IMR-90 (cell line): Measurements from ENCODE around the gene OR13J1. TPM values are rescaled to one million over a fixed set of nuclear protein-coding genes. Genes with fewer than 3 reads are reported as not detected.

Experiments
- ATAC-seq: fragments of 200-7000 bp; cut with Tn5 transposase; 2 replicates; pipeline ENCODE4 v1.9.1; 2020; ENCODE audit warnings: low read depth, mild to moderate bottlenecking, moderate library complexity
- BruUV-seq: library from RNA; stranded (reverse); fragments of 400-500 nt; replicated peaks from 2 replicates; lab custom pipeline; 2021; lab: Mats Ljungman, UMichigan
- CTCF ChIA-PET: fragments of 300-600 bp; formaldehyde crosslinking; extraction: SDS; loops from one replicate; lab custom pipeline; 2021; ENCODE audit warnings: antibody characterized with exemption; lab: Yijun Ruan, JAX
- POLR2A ChIA-PET: fragments of 300-600 bp; sonication (Branson Sonifier 250); formaldehyde crosslinking; loops from one replicate; lab custom pipeline; 2022; ENCODE audit warnings: antibody characterized with exemption; ENCODE audit not compliant: unreplicated experiment; lab: Charles Lee
- DNase-seq: peaks from one replicate; pipeline ENCODE4 v3.0.0; 2013
- H2AFZ ChIP-seq: replicated peaks from 2 replicates; pipeline ENCODE3; 2013; ENCODE audit warnings: low read length, mild to moderate bottlenecking; ENCODE audit not compliant: poor library complexity
- H2AK5ac ChIP-seq: 2 replicates; pipeline ENCODE4 v1.6.1; 2013; ENCODE audit warnings: low read depth, low read length, inconsistent platforms
- H2AK9ac ChIP-seq: replicated peaks from 2 replicates; pipeline ENCODE3; 2013; ENCODE audit warnings: mild to moderate bottlenecking, low read depth, low read length, moderate library complexity; ENCODE audit not compliant: poor library complexity
- H2BK120ac ChIP-seq: 2 replicates; pipeline ENCODE4 v1.6.1; 2013; ENCODE audit warnings: low read depth, low read length, inconsistent platforms
- H2BK15ac ChIP-seq: 3 replicates; pipeline ENCODE4 v1.6.1; 2013; ENCODE audit warnings: low read depth, low read length, inconsistent platforms
- H2BK20ac ChIP-seq: 2 replicates; pipeline ENCODE4 v1.6.1; 2013; ENCODE audit warnings: low read depth, mild to moderate bottlenecking, inconsistent platforms, low read length, moderate library complexity
- H2BK5ac ChIP-seq: 2 replicates; pipeline ENCODE4 v1.6.1; 2013; ENCODE audit warnings: mild to moderate bottlenecking, low read depth, low read length, inconsistent platforms; ENCODE audit not compliant: poor library complexity, severe bottlenecking
- H3K14ac ChIP-seq: replicated peaks from 2 replicates; pipeline ENCODE4 v1.6.1; 2013; ENCODE audit warnings: low read depth, low read length, inconsistent platforms
- H3K18ac ChIP-seq: 2 replicates; pipeline ENCODE4 v1.6.1; 2013; ENCODE audit warnings: low read depth, low read length, control low read depth
- H3K23ac ChIP-seq: 2 replicates; pipeline ENCODE4 v1.6.1; 2013; ENCODE audit warnings: low read depth, low read length, inconsistent platforms
- H3K27ac ChIP-seq: 2 replicates; pipeline ENCODE4 v1.5.1; 2013; ENCODE audit warnings: mild to moderate bottlenecking, control low read depth, low read length; ENCODE audit not compliant: insufficient read depth
- H3K27me3 ChIP-seq: 2 replicates; pipeline ENCODE4 v1.6.1; 2013; ENCODE audit warnings: low read length; ENCODE audit not compliant: control insufficient read depth, insufficient read depth
- H3K36me3 ChIP-seq: 2 replicates; pipeline ENCODE4 v1.6.1; 2013; ENCODE audit warnings: low read length, mixed read lengths; ENCODE audit not compliant: control insufficient read depth, insufficient read depth
- H3K4ac ChIP-seq: 2 replicates; pipeline ENCODE4 v1.6.1; 2013; ENCODE audit warnings: low read depth, low read length, inconsistent platforms
- H3K4me1 ChIP-seq: 2 replicates; pipeline ENCODE4 v1.6.1; 2013; ENCODE audit warnings: low read length, mixed read lengths; ENCODE audit not compliant: control insufficient read depth, insufficient read depth
- H3K4me2 ChIP-seq: 2 replicates; pipeline ENCODE4 v1.6.1; 2013; ENCODE audit warnings: low read depth, mild to moderate bottlenecking, control low read depth, low read length, moderate library complexity
- H3K4me3 ChIP-seq: 2 replicates; pipeline ENCODE4 v1.5.1; 2013; ENCODE audit warnings: low read depth, mild to moderate bottlenecking, control low read depth, low read length, moderate library complexity; ENCODE audit not compliant: insufficient read depth
- H3K56ac ChIP-seq: 2 replicates; pipeline ENCODE4 v1.6.1; 2013; ENCODE audit warnings: low read length, inconsistent platforms; ENCODE audit not compliant: insufficient read depth; ENCODE audit errors: extremely low read depth
- H3K79me1 ChIP-seq, 2 experiments: 2 replicates each; pipeline ENCODE4 v1.6.1; 2013; ENCODE audit warnings: low read length in 2 of 2, inconsistent platforms in 1 of 2, low read depth in 1 of 2
- H3K9ac ChIP-seq: 2 replicates; pipeline ENCODE4 v1.6.1; 2013; ENCODE audit warnings: low read depth, low read length, control low read depth
- H3K9me1 ChIP-seq: 2 replicates; pipeline ENCODE4 v1.6.1; 2013; ENCODE audit warnings: low read length, inconsistent platforms; ENCODE audit not compliant: insufficient read depth
- H3K9me3 ChIP-seq: 2 replicates; pipeline ENCODE4 v1.6.1; 2013; ENCODE audit warnings: low read length; ENCODE audit not compliant: control insufficient read depth, insufficient read depth
- H4K20me1 ChIP-seq: 2 replicates; pipeline ENCODE4 v1.6.1; 2013; ENCODE audit warnings: low read length, inconsistent platforms; ENCODE audit not compliant: insufficient read depth
- H4K5ac ChIP-seq: 2 replicates; pipeline ENCODE4 v1.6.1; 2013; ENCODE audit warnings: mild to moderate bottlenecking, low read depth, low read length, control low read depth
- H4K8ac ChIP-seq, 2 experiments: 2 replicates each; pipeline ENCODE4 v1.6.1; 2013; ENCODE audit warnings: low read depth in 2 of 2, low read length in 2 of 2, control low read depth in 1 of 2, inconsistent platforms in 1 of 2
- H4K91ac ChIP-seq: 2 replicates; pipeline ENCODE4 v1.6.1; 2013; ENCODE audit warnings: low read depth, low read length, inconsistent platforms; ENCODE audit not compliant: insufficient read depth
- BHLHE40 ChIP-seq: fragments of 150-350 bp; IDR thresholded peaks from 2 replicates; pipeline ENCODE4 v1.6.1; 2016; ENCODE audit warnings: mild to moderate bottlenecking, low read depth, low read length
- CEBPB ChIP-seq: IDR thresholded peaks from 2 replicates; pipeline ENCODE4 v1.6.1; 2012; ENCODE audit warnings: low read depth, low read length, improper control_type of control experiment
- CHD1 ChIP-seq: IDR thresholded peaks from 2 replicates; pipeline ENCODE4 v1.6.1; 2012; ENCODE audit warnings: low read depth, low read length, improper control_type of control experiment
- FOS ChIP-seq: fragments of 150-350 bp; IDR thresholded peaks from 2 replicates; pipeline ENCODE4 v1.6.1; 2016; ENCODE audit warnings: low read depth, low read length
- MAFK ChIP-seq: IDR thresholded peaks from 2 replicates; pipeline ENCODE4 v1.6.1; 2012; ENCODE audit warnings: low read depth, low read length, improper control_type of control experiment
- MAZ ChIP-seq: IDR thresholded peaks from 2 replicates; pipeline ENCODE4 v1.6.1; 2012; ENCODE audit warnings: low read depth, mild to moderate bottlenecking, low read length, improper control_type of control experiment, moderate library complexity, borderline replicate concordance
- MXI1 ChIP-seq: IDR thresholded peaks from 2 replicates; pipeline ENCODE4 v1.6.1; 2012; ENCODE audit warnings: low read depth, mild to moderate bottlenecking, low read length, moderate library complexity, borderline replicate concordance
- NFE2L2 ChIP-seq: fragments of 150-350 bp; IDR thresholded peaks from 2 replicates; pipeline ENCODE4 v1.6.1; 2016; ENCODE audit warnings: low read depth, mild to moderate bottlenecking, low read length
- POLR2A ChIP-seq: IDR thresholded peaks from 2 replicates; pipeline ENCODE4 v1.6.1; 2012; ENCODE audit warnings: mild to moderate bottlenecking, low read depth, low read length
- RAD21 ChIP-seq: IDR thresholded peaks from 2 replicates; pipeline ENCODE4 v1.6.1; 2012; ENCODE audit warnings: low read length, improper control_type of control experiment
- WGBS, 2 experiments: methylation state at CpG; one replicate each; pipeline versions ENCODE4 v1.1.5 to v1.1.7; 2013; ENCODE audit warnings: missing lambda C conversion rate in 2 of 2; ENCODE audit not compliant: insufficient read length in 1 of 2; ENCODE audit errors: extremely low coverage in 2 of 2; 5-methylcytosine and 5-hydroxymethylcytosine counted together
- dilution Hi-C: fragments of 300-500 bp; cut with HindIII; formaldehyde crosslinking; loops from one replicate; pipeline ENCODE4 v1.14.3; 2018; ENCODE audit warnings: low sequenced_read_pairs; ENCODE audit not compliant: unreplicated experiment
- in situ Hi-C: fragments of 300-500 bp; cut with MboI; formaldehyde crosslinking; loops from 3 replicates; pipeline ENCODE4 v1.14.3; 2019; ENCODE audit warnings: low sequenced_read_pairs, inconsistent platforms, mixed read lengths
- intact Hi-C: fragments of 100-400 bp; cut with micrococcal nuclease; formaldehyde crosslinking; loops from 2 replicates; pipeline ENCODE4 v1.10.0; 2022
- polyA plus RNA-seq, 3 experiments: library from polyadenylated mRNA; depleted of rRNA; stranded (reverse); fragments of >200 nt; gene quantifications; 2 replicates each; pipeline ENCODE4 v1.2.3, GENCODE V29; 2012; ENCODE audit warnings: low replicate concordance in 1 of 3
- total RNA-seq: library from RNA; depleted of rRNA; stranded (reverse); fragments of >200 nt; gene quantifications from 2 replicates; pipeline ENCODE4 v1.2.3, GENCODE V29; 2012
- TF ChIP-seq, protein P1 (sequence below): conservative IDR thresholded peaks from 2 replicates; pipeline ENCODE4 v1.5.1; 2012; ENCODE audit warnings: mild to moderate bottlenecking, low read depth, low read length, improper control_type of control experiment
- TF ChIP-seq, protein P2 (sequence below): fragments of 150-350 bp; IDR thresholded peaks from 2 replicates; pipeline ENCODE4 v1.6.1; 2017; ENCODE audit warnings: mild to moderate bottlenecking, antibody characterized with exemption, low read length, low read depth
- TF ChIP-seq, protein P3 (sequence below): fragments of 150-350 bp; IDR thresholded peaks from 2 replicates; pipeline ENCODE4 v1.6.1; 2016; ENCODE audit warnings: low read depth, mild to moderate bottlenecking, low read length, moderate library complexity, borderline replicate concordance

Gene OR13J1
- total and polyA plus RNA-seq, 2 of the 4 experiments (the other 2 are of a cell fraction), result not detected

DNA sequence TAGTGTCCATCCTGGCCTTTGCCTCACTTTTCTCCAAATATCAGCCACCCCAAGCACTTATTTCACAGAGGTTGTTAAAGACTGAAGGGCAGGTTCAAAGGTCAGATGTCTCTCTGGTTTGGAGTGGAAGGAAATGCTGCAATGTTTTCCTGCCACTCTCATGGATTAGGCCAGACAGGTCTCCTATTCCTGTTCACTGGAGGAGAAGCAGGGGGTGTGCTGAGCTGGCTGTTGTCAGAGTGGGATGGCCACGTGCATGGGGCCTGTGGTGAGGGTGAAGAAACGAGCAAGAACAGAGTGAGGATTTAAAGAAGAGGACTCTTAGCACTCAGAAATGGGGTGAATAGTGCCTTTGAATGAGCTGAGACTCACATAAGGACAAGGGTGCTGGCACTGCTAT is 34.4 kb downstream of the OR13J1 start:
- Histone ChIP-seq H3K56ac (no peak overlapping the region), H3K36me3 (no peaks in the 10 kb centered on the region), H4K8ac (no peak overlapping the region), H4K20me1 (no peaks in the 10 kb centered on the region), H3K9me1 (peaks cover 6% of the 10 kb centered on the region; the same call in 1 of the 2 replicates), H3K4me2 (no peak overlapping the region), H3K18ac (no peak overlapping the region), H3K23ac (no peak overlapping the region), H3K27me3 (no peaks in the 10 kb centered on the region), H4K91ac (no peak overlapping the region), H3K4me1 (no peaks in the 10 kb centered on the region), H3K14ac (no peak overlapping the region), H2AK9ac (no peak overlapping the region), H3K4me3 (no peak overlapping the region), H2AK5ac (no peak overlapping the region), H2BK120ac (no peak overlapping the region), H3K9me3 (no peaks in the 10 kb centered on the region), H2AFZ (no peak overlapping the region), H3K27ac (no peak overlapping the region), H3K9ac (no peak overlapping the region), H2BK5ac (no peak overlapping the region), H2BK20ac (no peak overlapping the region), H4K5ac (no peak overlapping the region), H2BK15ac (no peak overlapping the region), H3K4ac (no peak overlapping the region), H3K79me1 (peaks cover 0 to 4% of the 10 kb centered on the region in 2 experiments; a peak in 2 of 4 replicates)
- ChIA-PET CTCF (interaction anchor here (1.1 to 1.2 kb wide), 2 partner anchors 9 to 15 kb away, joined by 3 to 4 read pairs; no protein-coding TSS in a partner anchor), POLR2A (no interaction called here)
- BruUV-seq, result no TSS peak
- dilution Hi-C loops, result no loop called here
- in situ Hi-C loops, result no loop called here
- WGBS, 2 experiments, result 94% methylated on average over 2 of the region's 2 CpGs; no CpG with 5 or more reads in 1 of the 2 experiments
- ATAC-seq (no peak), DNase-seq (no peak)
- intact Hi-C loops, result no loop called here
- TF ChIP-seq CHD1, result no peak
- TF ChIP-seq MXI1, result no peak
- no peak for TF ChIP-seq MAFK
- no peak for TF ChIP-seq CEBPB
- TF ChIP-seq RAD21, result no peak
- no peak for TF ChIP-seq NFE2L2
- no peak for TF ChIP-seq FOS
- TF ChIP-seq, protein P1, sequence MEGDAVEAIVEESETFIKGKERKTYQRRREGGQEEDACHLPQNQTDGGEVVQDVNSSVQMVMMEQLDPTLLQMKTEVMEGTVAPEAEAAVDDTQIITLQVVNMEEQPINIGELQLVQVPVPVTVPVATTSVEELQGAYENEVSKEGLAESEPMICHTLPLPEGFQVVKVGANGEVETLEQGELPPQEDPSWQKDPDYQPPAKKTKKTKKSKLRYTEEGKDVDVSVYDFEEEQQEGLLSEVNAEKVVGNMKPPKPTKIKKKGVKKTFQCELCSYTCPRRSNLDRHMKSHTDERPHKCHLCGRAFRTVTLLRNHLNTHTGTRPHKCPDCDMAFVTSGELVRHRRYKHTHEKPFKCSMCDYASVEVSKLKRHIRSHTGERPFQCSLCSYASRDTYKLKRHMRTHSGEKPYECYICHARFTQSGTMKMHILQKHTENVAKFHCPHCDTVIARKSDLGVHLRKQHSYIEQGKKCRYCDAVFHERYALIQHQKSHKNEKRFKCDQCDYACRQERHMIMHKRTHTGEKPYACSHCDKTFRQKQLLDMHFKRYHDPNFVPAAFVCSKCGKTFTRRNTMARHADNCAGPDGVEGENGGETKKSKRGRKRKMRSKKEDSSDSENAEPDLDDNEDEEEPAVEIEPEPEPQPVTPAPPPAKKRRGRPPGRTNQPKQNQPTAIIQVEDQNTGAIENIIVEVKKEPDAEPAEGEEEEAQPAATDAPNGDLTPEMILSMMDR, result no peak
- TF ChIP-seq, protein P2, sequence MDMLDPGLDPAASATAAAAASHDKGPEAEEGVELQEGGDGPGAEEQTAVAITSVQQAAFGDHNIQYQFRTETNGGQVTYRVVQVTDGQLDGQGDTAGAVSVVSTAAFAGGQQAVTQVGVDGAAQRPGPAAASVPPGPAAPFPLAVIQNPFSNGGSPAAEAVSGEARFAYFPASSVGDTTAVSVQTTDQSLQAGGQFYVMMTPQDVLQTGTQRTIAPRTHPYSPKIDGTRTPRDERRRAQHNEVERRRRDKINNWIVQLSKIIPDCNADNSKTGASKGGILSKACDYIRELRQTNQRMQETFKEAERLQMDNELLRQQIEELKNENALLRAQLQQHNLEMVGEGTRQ, result no peak
- no peak for TF ChIP-seq MAZ
- no peak for TF ChIP-seq BHLHE40
- no peak for TF ChIP-seq POLR2A
- TF ChIP-seq, protein P3, sequence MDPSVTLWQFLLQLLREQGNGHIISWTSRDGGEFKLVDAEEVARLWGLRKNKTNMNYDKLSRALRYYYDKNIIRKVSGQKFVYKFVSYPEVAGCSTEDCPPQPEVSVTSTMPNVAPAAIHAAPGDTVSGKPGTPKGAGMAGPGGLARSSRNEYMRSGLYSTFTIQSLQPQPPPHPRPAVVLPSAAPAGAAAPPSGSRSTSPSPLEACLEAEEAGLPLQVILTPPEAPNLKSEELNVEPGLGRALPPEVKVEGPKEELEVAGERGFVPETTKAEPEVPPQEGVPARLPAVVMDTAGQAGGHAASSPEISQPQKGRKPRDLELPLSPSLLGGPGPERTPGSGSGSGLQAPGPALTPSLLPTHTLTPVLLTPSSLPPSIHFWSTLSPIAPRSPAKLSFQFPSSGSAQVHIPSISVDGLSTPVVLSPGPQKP, result no peak
